PC-3 (cell line): Measurements from ENCODE around the gene CHM. TPM values are rescaled to one million over a fixed set of nuclear protein-coding genes. Genes with fewer than 3 reads are reported as not detected.

ENCODE experiments used
- ATAC-seq: fragments of 200-7000 bp; cut with Tn5 transposase; 2 replicates; pipeline ENCODE4 v1.9.1; 2020; ENCODE audit warnings: mild to moderate bottlenecking, moderate library complexity
- BruUV-seq: library from RNA; stranded (reverse); fragments of 400-500 nt; replicated peaks from 2 replicates; lab custom pipeline; 2021; lab: Mats Ljungman, UMichigan
- CTCF ChIA-PET: fragments of 300-600 bp; sonication (Branson Sonifier 250); formaldehyde crosslinking; loops from one replicate; lab custom pipeline; 2022; ENCODE audit warnings: antibody characterized with exemption; lab: Charles Lee
- POLR2A ChIA-PET: fragments of 300-600 bp; sonication (Branson Sonifier 250); formaldehyde crosslinking; loops from one replicate; lab custom pipeline; 2022; ENCODE audit warnings: antibody characterized with exemption; ENCODE audit not compliant: unreplicated experiment; lab: Charles Lee
- DNase-seq: peaks from one replicate; pipeline ENCODE4 v3.0.0-alpha.2; 2015
- H2AFZ ChIP-seq: fragments of 300-600 bp; sonication (generic); 2 replicates; pipeline ENCODE4 v1.6.0; 2016; ENCODE audit warnings: antibody characterized with exemption, low read length
- H3F3A ChIP-seq: fragments of 300-600 bp; sonication (generic); one replicate; pipeline ENCODE4 v1.6.0; 2017; ENCODE audit warnings: antibody characterized with exemption, low read length, control low read depth, mild to moderate bottlenecking; ENCODE audit not compliant: unreplicated experiment
- H3K27ac ChIP-seq: fragments of 300-600 bp; sonication (generic); 2 replicates; pipeline ENCODE4 v1.5.1; 2016; ENCODE audit warnings: mild to moderate bottlenecking, low read length
- H3K27me3 ChIP-seq: fragments of 300-600 bp; sonication (generic); 2 replicates; pipeline ENCODE4 v1.6.1; 2016; ENCODE audit warnings: low read length, mixed read lengths
- H3K36me3 ChIP-seq: fragments of 300-600 bp; sonication (generic); 2 replicates; pipeline ENCODE4 v1.6.1; 2016; ENCODE audit warnings: low read depth, mixed run types, low read length, mixed read lengths
- H3K4me1 ChIP-seq: fragments of 300-600 bp; sonication (generic); 2 replicates; pipeline ENCODE4 v1.5.1; 2016; ENCODE audit warnings: low read length; ENCODE audit not compliant: insufficient read depth
- H3K4me2 ChIP-seq: fragments of 300-600 bp; sonication (generic); 2 replicates; pipeline ENCODE4 v1.6.0; 2016; ENCODE audit warnings: low read length
- H3K4me3 ChIP-seq: fragments of 300-600 bp; sonication (generic); 2 replicates; pipeline ENCODE4 v1.5.1; 2016; ENCODE audit warnings: mild to moderate bottlenecking, low read length, mixed read lengths
- H3K79me2 ChIP-seq: fragments of 300-600 bp; sonication (generic); 2 replicates; pipeline ENCODE4 v1.6.1; 2017; ENCODE audit warnings: low read length, mixed read lengths
- H3K9ac ChIP-seq: fragments of 300-600 bp; sonication (generic); 2 replicates; pipeline ENCODE4 v1.6.0; 2016; ENCODE audit warnings: mild to moderate bottlenecking, low read length
- H3K9me2 ChIP-seq: fragments of 300-600 bp; sonication (generic); replicated peaks from 2 replicates; pipeline ENCODE4 v1.6.1; 2016; ENCODE audit warnings: mixed run types, low read length, mixed read lengths
- H3K9me3 ChIP-seq: fragments of 300-600 bp; sonication (generic); 2 replicates; pipeline ENCODE4 v1.6.1; 2016; ENCODE audit warnings: low read length, mixed read lengths
- H4K20me1 ChIP-seq: fragments of 300-600 bp; sonication (generic); 2 replicates; pipeline ENCODE4 v1.6.1; 2016; ENCODE audit warnings: low read length, mixed read lengths
- CTCF ChIP-seq: fragments of 300-600 bp; sonication (generic); conservative IDR thresholded peaks from 2 replicates; pipeline ENCODE4 v1.5.1; 2017; ENCODE audit warnings: antibody characterized with exemption, low read depth, mild to moderate bottlenecking, low read length
- EZH2 ChIP-seq: fragments of 300-600 bp; sonication (generic); IDR thresholded peaks from one replicate; pipeline ENCODE4 v1.6.1; 2017; ENCODE audit warnings: antibody characterized with exemption, mild to moderate bottlenecking, low read length; ENCODE audit not compliant: unreplicated experiment
- EZH2phosphoT487 ChIP-seq: fragments of 300-600 bp; sonication (generic); IDR thresholded peaks from 2 replicates; pipeline ENCODE4 v1.6.1; 2018; ENCODE audit warnings: mild to moderate bottlenecking, antibody characterized with exemption, low read length, borderline replicate concordance
- intact Hi-C: fragments of 100-400 bp; cut with micrococcal nuclease; formaldehyde crosslinking; loops from 2 replicates; pipeline ENCODE4 v1.9.0; 2023
- total RNA-seq: library from RNA; depleted of rRNA; stranded (reverse); fragments of >200 nt; gene quantifications from 2 replicates; pipeline ENCODE4 v1.2.3, GENCODE V29; 2014

CHM gene
- total RNA-seq, 1 experiment from 2014 or later: 14.9 TPM

GRCh38 chrX:86033385-86033784 is 14.0 kb downstream of the CHM start:
- POLR2A ChIA-PET: no interaction called here
- H3K4me1 ChIP-seq: no peaks in the 10 kb centered on the region
- DNase-seq (no peak), ATAC-seq (no peak)
- H3K9ac ChIP-seq: no peak overlapping the region
- H3F3A ChIP-seq: no peaks in the 10 kb centered on the region
- peaks cover 14% of the 10 kb centered on the region; the same call in 1 of the 2 replicates for H3K79me2 ChIP-seq
- no peaks in the 10 kb centered on the region for H4K20me1 ChIP-seq
- no TSS peak for BruUV-seq
- H3K27ac ChIP-seq: no peak overlapping the region
- no peak overlapping the region for H2AFZ ChIP-seq
- H3K36me3 ChIP-seq: no peaks in the 10 kb centered on the region
- TF ChIP-seq CTCF: no peak
- no peak for TF ChIP-seq EZH2
- no peak for TF ChIP-seq EZH2phosphoT487
- no peaks in the 10 kb centered on the region for H3K9me3 ChIP-seq
- H3K4me2 ChIP-seq: no peak overlapping the region
- CTCF ChIA-PET: no interaction called here
- no peaks in the 10 kb centered on the region for H3K27me3 ChIP-seq
- no peak overlapping the region for H3K4me3 ChIP-seq
- no peaks in the 10 kb centered on the region for H3K9me2 ChIP-seq
- intact Hi-C loops: no loop called here

- DNase-seq (no peak), ATAC-seq (no peak)
- no TSS peak for BruUV-seq
- H3K9me2 ChIP-seq: no peaks in the 10 kb centered on the region
- no peak overlapping the region for H2AFZ ChIP-seq
- no peaks in the 10 kb centered on the region for H3K27me3 ChIP-seq
- H3K4me1 ChIP-seq: no peaks in the 10 kb centered on the region
- no peak overlapping the region for H3K9ac ChIP-seq
- H3F3A ChIP-seq: no peaks in the 10 kb centered on the region
- no peaks in the 10 kb centered on the region; the same call in 1 of the 2 replicates for H3K36me3 ChIP-seq
- intact Hi-C loops: no loop called here
- H3K79me2 ChIP-seq: 0 out of 2 replicates have a peak, but pooled peaks cover 6% of the 10 kb centered on the region
- no peak overlapping the region for H3K4me3 ChIP-seq
- CTCF ChIA-PET: no interaction called here
- no peak for TF ChIP-seq EZH2phosphoT487
- no peak for TF ChIP-seq CTCF
- TF ChIP-seq EZH2: no peak
- no peaks in the 10 kb centered on the region for H4K20me1 ChIP-seq
- no peak overlapping the region for H3K4me2 ChIP-seq
- H3K9me3 ChIP-seq: no peaks in the 10 kb centered on the region
- POLR2A ChIA-PET: no interaction called here
- H3K27ac ChIP-seq: no peak overlapping the region
Observed at GRCh38 chrX:86028681-86029080, 18.7 kb downstream of the CHM start.

GRCh38 chrX:86023811-86024210 is 23.5 kb downstream of the CHM start:
- BruUV-seq: no TSS peak

More at GRCh38 chrX:86023811-86024210, 23.5 kb downstream of the CHM start:
- Histone ChIP-seq H3K4me1 (no peaks in the 10 kb centered on the region), H3K9me2 (no peaks in the 10 kb centered on the region), H2AFZ (no peak overlapping the region), H3K27me3 (no peaks in the 10 kb centered on the region), H3K27ac (no peak overlapping the region), H4K20me1 (no peaks in the 10 kb centered on the region), H3K9me3 (no peaks in the 10 kb centered on the region), H3K4me2 (no peak overlapping the region), H3K79me2 (no peaks in the 10 kb centered on the region), H3K4me3 (no peak overlapping the region), H3K36me3 (no peaks in the 10 kb centered on the region; the same call in 1 of the 2 replicates), H3F3A (no peaks in the 10 kb centered on the region), H3K9ac (no peak overlapping the region)
- intact Hi-C loops: no loop called here
- ChIA-PET POLR2A (no interaction called here), CTCF (no interaction called here)
- ATAC-seq (peak; percentile 37; the same call in 1 of the 2 replicates), DNase-seq (no peak)
- no peak for TF ChIP-seq CTCF
- no peak for TF ChIP-seq EZH2phosphoT487
- TF ChIP-seq EZH2: no peak
